Measurements from ENCODE around the gene KRT76.

The KRT76 gene

GRCh38 chr12:52754135-52754534, 23.0 kb downstream of the KRT76 start:
- Histone ChIP-seq H3K23ac (ENCODE audit: low read depth, low read length, poor library complexity) (no peak overlapping the region), H3K79me1 (ENCODE audit: low read depth, low read length) (no peaks in the 10 kb centered on the region), H3K4me2 (ENCODE audit: insufficient read depth, low read length, poor library complexity, severe bottlenecking) (no peak overlapping the region), H2BK5ac (ENCODE audit: low read length) (no peak overlapping the region), H3K27ac (replicated peaks; ENCODE audit: low read length) (no peak overlapping the region), H3K4me3 (ENCODE audit: low read length in 2 of 2) (peak overlapping the region in 1 of 2 donors; percentile 36), H2AK5ac (ENCODE audit: low read depth, low read length) (no peak overlapping the region), H4K8ac (ENCODE audit: low read depth, low read length) (no peak overlapping the region), H3K9ac (ENCODE audit: low read depth, low read length, poor library complexity) (no peak overlapping the region), H2BK15ac (ENCODE audit: low read length) (no peak overlapping the region), H2BK12ac (ENCODE audit: low read length) (no peak overlapping the region), H3K9me3 (replicated peaks in 1 of 2; ENCODE audit: control insufficient read depth in 2 of 2, insufficient read depth in 1 of 2, low read depth in 1 of 2, low read length in 2 of 2) (peaks cover 0 to 2% of the 10 kb centered on the region in 2 donors), H3K14ac (ENCODE audit: low read length) (no peak overlapping the region), H3K27me3 (ENCODE audit: control insufficient read depth in 3 of 3, insufficient read depth in 3 of 3, low read depth in 1 of 3, low read length in 3 of 3) (no peaks in the 10 kb centered on the region), H2AFZ (ENCODE audit: low read length) (no peak overlapping the region), H3K4me1 (ENCODE audit: control insufficient read depth in 2 of 2, insufficient read depth in 1 of 2, low read depth in 1 of 2, low read length in 2 of 2) (no peaks in the 10 kb centered on the region), H3K18ac (ENCODE audit: low read length) (no peak overlapping the region), H3K36me3 (replicated peaks in 1 of 2; ENCODE audit: control insufficient read depth in 2 of 2, insufficient read depth in 2 of 2, low read length in 2 of 2) (no peaks in the 10 kb centered on the region), H3K4ac (ENCODE audit: low read length) (no peak overlapping the region), H2BK120ac (ENCODE audit: low read depth, low read length) (no peak overlapping the region), H4K91ac (ENCODE audit: low read depth, low read length, poor library complexity) (no peak overlapping the region)
- DNase-seq (ENCODE audit: low spot score) = no peak

GRCh38 chr12:52753283-52753682, 23.9 kb downstream of the KRT76 start:
- no peak overlapping the region for H3K4me2 ChIP-seq (ENCODE audit: insufficient read depth, low read length, poor library complexity, severe bottlenecking)
- no peak overlapping the region for H4K8ac ChIP-seq (ENCODE audit: low read depth, low read length)
- no peak overlapping the region for H2BK120ac ChIP-seq (ENCODE audit: low read depth, low read length)
- no peak overlapping the region for H3K27ac ChIP-seq (replicated peaks; ENCODE audit: low read length)
- H3K4me3 ChIP-seq (ENCODE audit: low read length in 2 of 2) = no peak overlapping the region
- H4K91ac ChIP-seq (ENCODE audit: low read depth, low read length, poor library complexity) = no peak overlapping the region
- no peak overlapping the region for H2AK5ac ChIP-seq (ENCODE audit: low read depth, low read length)
- DNase-seq (ENCODE audit: low spot score) = no peak
- H2AFZ ChIP-seq (ENCODE audit: low read length) = no peak overlapping the region
- no peak overlapping the region for H2BK15ac ChIP-seq (ENCODE audit: low read length)
- H3K27me3 ChIP-seq (ENCODE audit: control insufficient read depth in 3 of 3, insufficient read depth in 3 of 3, low read depth in 1 of 3, low read length in 3 of 3) = no peaks in the 10 kb centered on the region
- H3K9me3 ChIP-seq (replicated peaks in 1 of 2; ENCODE audit: control insufficient read depth in 2 of 2, insufficient read depth in 1 of 2, low read depth in 1 of 2, low read length in 2 of 2) = peaks cover 0 to 2% of the 10 kb centered on the region in 2 donors
- H3K14ac ChIP-seq (ENCODE audit: low read length) = no peak overlapping the region
- H2BK12ac ChIP-seq (ENCODE audit: low read length) = no peak overlapping the region
- no peak overlapping the region for H3K18ac ChIP-seq (ENCODE audit: low read length)
- no CpG with 5 or more reads among the region's 3 CpGs for WGBS, 2 donors (ENCODE audit: extremely low coverage in 2 of 2, insufficient read length in 2 of 2, insufficient replicate concordance in 1 of 2)
- H3K4ac ChIP-seq (ENCODE audit: low read length) = no peak overlapping the region
- no peak overlapping the region for H2BK5ac ChIP-seq (ENCODE audit: low read length)
- no peaks in the 10 kb centered on the region for H3K79me1 ChIP-seq (ENCODE audit: low read depth, low read length)
- no peak overlapping the region for H3K9ac ChIP-seq (ENCODE audit: low read depth, low read length, poor library complexity)
- H3K36me3 ChIP-seq (replicated peaks in 1 of 2; ENCODE audit: control insufficient read depth in 2 of 2, insufficient read depth in 2 of 2, low read length in 2 of 2) = no peaks in the 10 kb centered on the region
- H3K23ac ChIP-seq (ENCODE audit: low read depth, low read length, poor library complexity) = no peak overlapping the region
- no peaks in the 10 kb centered on the region for H3K4me1 ChIP-seq (ENCODE audit: control insufficient read depth in 2 of 2, insufficient read depth in 1 of 2, low read depth in 1 of 2, low read length in 2 of 2)

DNA sequence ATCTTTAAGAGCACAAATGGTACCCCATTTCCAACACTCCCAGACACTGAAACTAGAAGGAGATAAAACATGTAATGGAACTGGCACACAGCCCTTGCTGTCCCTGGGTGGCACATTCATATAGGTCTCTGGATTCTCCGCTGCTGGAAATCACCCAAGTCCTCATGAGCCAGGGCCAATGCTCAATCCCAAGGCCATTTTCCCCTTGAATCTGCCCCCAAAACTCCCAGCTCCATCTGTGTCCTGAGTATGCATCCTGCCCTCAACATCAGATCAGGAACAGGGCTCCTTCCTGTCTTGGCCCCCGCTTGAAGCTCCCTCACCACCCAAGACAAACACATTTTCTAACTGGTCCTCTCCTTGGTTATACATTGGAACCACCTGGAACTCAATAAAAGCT, 24.6 kb downstream of the KRT76 start:
- Histone ChIP-seq H2BK12ac (ENCODE audit: low read length) (no peak overlapping the region), H4K91ac (ENCODE audit: low read depth, low read length, poor library complexity) (no peak overlapping the region), H3K4me1 (ENCODE audit: control insufficient read depth in 2 of 2, insufficient read depth in 1 of 2, low read depth in 1 of 2, low read length in 2 of 2) (no peaks in the 10 kb centered on the region), H2BK120ac (ENCODE audit: low read depth, low read length) (no peak overlapping the region), H2BK15ac (ENCODE audit: low read length) (no peak overlapping the region), H3K14ac (ENCODE audit: low read length) (no peak overlapping the region), H2BK5ac (ENCODE audit: low read length) (no peak overlapping the region), H4K8ac (ENCODE audit: low read depth, low read length) (no peak overlapping the region), H3K36me3 (replicated peaks in 1 of 2; ENCODE audit: control insufficient read depth in 2 of 2, insufficient read depth in 2 of 2, low read length in 2 of 2) (no peaks in the 10 kb centered on the region), H3K9ac (ENCODE audit: low read depth, low read length, poor library complexity) (no peak overlapping the region), H3K23ac (ENCODE audit: low read depth, low read length, poor library complexity) (no peak overlapping the region), H3K4me3 (ENCODE audit: low read length in 2 of 2) (no peak overlapping the region), H3K79me1 (ENCODE audit: low read depth, low read length) (no peaks in the 10 kb centered on the region), H3K4ac (ENCODE audit: low read length) (no peak overlapping the region), H3K27me3 (ENCODE audit: control insufficient read depth in 3 of 3, insufficient read depth in 3 of 3, low read depth in 1 of 3, low read length in 3 of 3) (no peaks in the 10 kb centered on the region), H2AFZ (ENCODE audit: low read length) (no peak overlapping the region), H3K4me2 (ENCODE audit: insufficient read depth, low read length, poor library complexity, severe bottlenecking) (no peak overlapping the region), H2AK5ac (ENCODE audit: low read depth, low read length) (no peak overlapping the region), H3K9me3 (replicated peaks in 1 of 2; ENCODE audit: control insufficient read depth in 2 of 2, insufficient read depth in 1 of 2, low read depth in 1 of 2, low read length in 2 of 2) (peaks cover 0 to 2% of the 10 kb centered on the region in 2 donors), H3K18ac (ENCODE audit: low read length) (no peak overlapping the region), H3K27ac (replicated peaks; ENCODE audit: low read length) (no peak overlapping the region)
- no peak for DNase-seq (ENCODE audit: low spot score)
- no CpG with 5 or more reads among the region's 2 CpGs for WGBS, 2 donors (ENCODE audit: extremely low coverage in 2 of 2, insufficient read length in 2 of 2, insufficient replicate concordance in 1 of 2)

GRCh38 chr12:52751795-52752194, 25.4 kb downstream of the KRT76 start:
- no peak overlapping the region for H3K9ac ChIP-seq (ENCODE audit: low read depth, low read length, poor library complexity)
- H4K91ac ChIP-seq (ENCODE audit: low read depth, low read length, poor library complexity) = no peak overlapping the region
- H3K4ac ChIP-seq (ENCODE audit: low read length) = no peak overlapping the region
- no peak overlapping the region for H4K8ac ChIP-seq (ENCODE audit: low read depth, low read length)
- no peak overlapping the region for H3K14ac ChIP-seq (ENCODE audit: low read length)
- H2BK15ac ChIP-seq (ENCODE audit: low read length) = no peak overlapping the region
- H3K27me3 ChIP-seq (ENCODE audit: control insufficient read depth in 3 of 3, insufficient read depth in 3 of 3, low read depth in 1 of 3, low read length in 3 of 3) = no peaks in the 10 kb centered on the region
- H2BK12ac ChIP-seq (ENCODE audit: low read length) = no peak overlapping the region
- H3K4me1 ChIP-seq (ENCODE audit: control insufficient read depth in 2 of 2, insufficient read depth in 1 of 2, low read depth in 1 of 2, low read length in 2 of 2) = no peaks in the 10 kb centered on the region
- no peaks in the 10 kb centered on the region for H3K36me3 ChIP-seq (replicated peaks in 1 of 2; ENCODE audit: control insufficient read depth in 2 of 2, insufficient read depth in 2 of 2, low read length in 2 of 2)
- H2BK5ac ChIP-seq (ENCODE audit: low read length) = no peak overlapping the region
- H3K79me1 ChIP-seq (ENCODE audit: low read depth, low read length) = no peaks in the 10 kb centered on the region
- no peak overlapping the region for H3K18ac ChIP-seq (ENCODE audit: low read length)
- peaks cover 0 to 2% of the 10 kb centered on the region in 2 donors for H3K9me3 ChIP-seq (replicated peaks in 1 of 2; ENCODE audit: control insufficient read depth in 2 of 2, insufficient read depth in 1 of 2, low read depth in 1 of 2, low read length in 2 of 2)
- H2BK120ac ChIP-seq (ENCODE audit: low read depth, low read length) = no peak overlapping the region
- H3K4me2 ChIP-seq (ENCODE audit: insufficient read depth, low read length, poor library complexity, severe bottlenecking) = no peak overlapping the region
- H2AK5ac ChIP-seq (ENCODE audit: low read depth, low read length) = no peak overlapping the region
- no peak overlapping the region for H2AFZ ChIP-seq (ENCODE audit: low read length)
- no peak overlapping the region for H3K4me3 ChIP-seq (ENCODE audit: low read length in 2 of 2)
- H3K27ac ChIP-seq (replicated peaks; ENCODE audit: low read length) = no peak overlapping the region
- DNase-seq (ENCODE audit: low spot score) = no peak
- H3K23ac ChIP-seq (ENCODE audit: low read depth, low read length, poor library complexity) = no peak overlapping the region

All from neuronal stem cell (in vitro differentiated cells).